Astrocyte (in vitro differentiated cells and primary cell): ENCODE data around the gene PYHIN1. TPM values are rescaled to one million over a fixed set of nuclear protein-coding genes. Genes with fewer than 3 reads are reported as not detected.
A peak's percentile ranks its signal among the peaks of the same experiment; 100 is the strongest.
"Not testable (repeated sequence)": the region's sequence is repeated elsewhere in the genome, so short reads cannot be mapped to it uniquely, and the experiment has no call there.

Source experiments
- DNase-seq: peaks from one replicate; pipeline ENCODE4 v3.0.0-alpha.2; 2010; ENCODE audit warnings: low read depth
- FAIRE-seq: peaks from 2 replicates; lab custom pipeline; 2011; peaks lifted over from hg19 to GRCh38; lab: Jason Lieb, UNC
- H2AFZ ChIP-seq: 2 replicates; pipeline ENCODE4 v1.6.0; 2012; ENCODE audit warnings: low read depth, low read length, inconsistent platforms
- H3K27ac ChIP-seq: 2 replicates; pipeline ENCODE4 v1.5.1; 2011; ENCODE audit warnings: low read depth, low read length, inconsistent platforms
- H3K27me3 ChIP-seq: 2 replicates; pipeline ENCODE4 v1.6.0; 2011; ENCODE audit warnings: low read length, inconsistent platforms; ENCODE audit not compliant: insufficient read depth
- H3K36me3 ChIP-seq: 2 replicates; pipeline ENCODE4 v1.5.1; 2011; ENCODE audit warnings: low read length, inconsistent platforms; ENCODE audit not compliant: insufficient read depth
- H3K4me1 ChIP-seq: 2 replicates; pipeline ENCODE4 v1.5.1; 2011; ENCODE audit warnings: low read length, inconsistent platforms; ENCODE audit not compliant: insufficient read depth
- H3K4me2 ChIP-seq: 2 replicates; pipeline ENCODE4 v1.6.0; 2012; ENCODE audit warnings: low read length, inconsistent platforms
- H3K4me3 ChIP-seq: 2 replicates; pipeline ENCODE4 v1.5.1; 2011; ENCODE audit warnings: low read depth, mild to moderate bottlenecking, low read length, inconsistent platforms; ENCODE audit not compliant: insufficient read depth
- H3K79me2 ChIP-seq: 2 replicates; pipeline ENCODE4 v1.6.0; 2012; ENCODE audit warnings: mild to moderate bottlenecking, low read length, inconsistent platforms; ENCODE audit not compliant: insufficient read depth
- H3K9ac ChIP-seq: 2 replicates; pipeline ENCODE4 v1.6.0; 2012; ENCODE audit warnings: mild to moderate bottlenecking, low read length, inconsistent platforms
- H3K9me3 ChIP-seq: 2 replicates; pipeline ENCODE4 v1.5.1; 2012; ENCODE audit warnings: low read depth, mild to moderate bottlenecking, low read length, inconsistent platforms; ENCODE audit not compliant: insufficient read depth
- H4K20me1 ChIP-seq: 2 replicates; pipeline ENCODE4 v1.6.0; 2012; ENCODE audit warnings: low read length, inconsistent platforms; ENCODE audit not compliant: insufficient read depth
- H3K27ac Mint-ChIP-seq: one replicate; pipeline ENCODE4 v1.8.0; 2021; ENCODE audit warnings: mild to moderate bottlenecking, mixed read lengths; ENCODE audit not compliant: unreplicated experiment
- H3K27me3 Mint-ChIP-seq: one replicate; pipeline ENCODE4 v1.8.0; 2021; ENCODE audit warnings: low read depth, mixed read lengths; ENCODE audit not compliant: unreplicated experiment
- H3K36me3 Mint-ChIP-seq: one replicate; pipeline ENCODE4 v1.8.0; 2021; ENCODE audit warnings: low read depth, mixed read lengths; ENCODE audit not compliant: unreplicated experiment
- H3K4me1 Mint-ChIP-seq: one replicate; pipeline ENCODE4 v1.8.0; 2021; ENCODE audit warnings: low read depth, mixed read lengths; ENCODE audit not compliant: unreplicated experiment
- H3K4me3 Mint-ChIP-seq: one replicate; pipeline ENCODE4 v1.8.0; 2021; ENCODE audit warnings: mild to moderate bottlenecking, moderate library complexity, mixed read lengths; ENCODE audit not compliant: unreplicated experiment
- H3K9me3 Mint-ChIP-seq: one replicate; pipeline ENCODE4 v1.8.0; 2021; ENCODE audit warnings: mild to moderate bottlenecking, mixed read lengths; ENCODE audit not compliant: unreplicated experiment
- EZH2 ChIP-seq: IDR thresholded peaks from 2 replicates; pipeline ENCODE4 v1.6.1; 2012; ENCODE audit warnings: mild to moderate bottlenecking, low read length, inconsistent platforms; ENCODE audit not compliant: insufficient read depth
- total RNA-seq: library from RNA; stranded (reverse); gene quantifications from 2 replicates; pipeline ENCODE4 v1.2.1, GENCODE V29; 2021
- TF ChIP-seq, protein P1 (sequence below): IDR thresholded peaks from 2 replicates; pipeline ENCODE4 v1.5.1; 2011; ENCODE audit warnings: low read depth, mild to moderate bottlenecking, inconsistent platforms, low read length, moderate library complexity; ENCODE audit not compliant: insufficient read depth

The PYHIN1 gene
- total RNA-seq, 1 donor from 2014 or later = not detected

DNA sequence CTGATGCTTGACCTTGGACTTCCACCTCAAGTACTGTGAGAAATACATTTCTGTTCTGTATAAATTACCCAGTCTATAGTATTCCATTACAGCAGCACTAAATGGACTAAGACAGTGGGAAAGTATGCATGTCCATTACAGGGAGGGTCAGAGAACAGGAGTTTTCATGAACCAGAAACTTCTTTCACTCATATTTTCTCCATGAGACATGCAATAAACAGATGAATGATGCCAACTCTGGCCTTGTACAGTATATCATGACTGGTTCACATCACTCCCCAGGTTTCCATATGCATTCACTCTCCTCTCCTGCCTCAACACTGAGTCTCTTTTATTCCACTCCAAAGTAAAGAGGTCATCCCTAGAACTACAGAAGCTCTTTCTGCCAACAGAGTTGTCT lies 73.8 kb downstream of the PYHIN1 start:
- Histone ChIP-seq H3K79me2 (peaks cover 2% of the 10 kb centered on the region), H3K27me3 (no peaks in the 10 kb centered on the region), H3K4me2 (no peak overlapping the region), H3K9me3 (no peaks in the 10 kb centered on the region), H2AFZ (no peak overlapping the region), H3K4me1 (peaks cover 21% of the 10 kb centered on the region), H3K27ac (no peak overlapping the region), H3K4me3 (no peak overlapping the region), H3K36me3 (no peaks in the 10 kb centered on the region), H3K9ac (no peak overlapping the region), H4K20me1 (no peaks in the 10 kb centered on the region)
- Mint-ChIP-seq H3K27me3 (no peaks in the 10 kb centered on the region), H3K36me3 (no peaks in the 10 kb centered on the region), H3K4me1 (peaks cover 9% of the 10 kb centered on the region), H3K9me3 (no peaks in the 10 kb centered on the region), H3K27ac (no peak overlapping the region), H3K4me3 (no peak overlapping the region)
- DNase-seq (no peak), FAIRE-seq (no peak)
- TF ChIP-seq, protein P1, sequence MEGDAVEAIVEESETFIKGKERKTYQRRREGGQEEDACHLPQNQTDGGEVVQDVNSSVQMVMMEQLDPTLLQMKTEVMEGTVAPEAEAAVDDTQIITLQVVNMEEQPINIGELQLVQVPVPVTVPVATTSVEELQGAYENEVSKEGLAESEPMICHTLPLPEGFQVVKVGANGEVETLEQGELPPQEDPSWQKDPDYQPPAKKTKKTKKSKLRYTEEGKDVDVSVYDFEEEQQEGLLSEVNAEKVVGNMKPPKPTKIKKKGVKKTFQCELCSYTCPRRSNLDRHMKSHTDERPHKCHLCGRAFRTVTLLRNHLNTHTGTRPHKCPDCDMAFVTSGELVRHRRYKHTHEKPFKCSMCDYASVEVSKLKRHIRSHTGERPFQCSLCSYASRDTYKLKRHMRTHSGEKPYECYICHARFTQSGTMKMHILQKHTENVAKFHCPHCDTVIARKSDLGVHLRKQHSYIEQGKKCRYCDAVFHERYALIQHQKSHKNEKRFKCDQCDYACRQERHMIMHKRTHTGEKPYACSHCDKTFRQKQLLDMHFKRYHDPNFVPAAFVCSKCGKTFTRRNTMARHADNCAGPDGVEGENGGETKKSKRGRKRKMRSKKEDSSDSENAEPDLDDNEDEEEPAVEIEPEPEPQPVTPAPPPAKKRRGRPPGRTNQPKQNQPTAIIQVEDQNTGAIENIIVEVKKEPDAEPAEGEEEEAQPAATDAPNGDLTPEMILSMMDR = no peak
- no peak for TF ChIP-seq EZH2

DNA sequence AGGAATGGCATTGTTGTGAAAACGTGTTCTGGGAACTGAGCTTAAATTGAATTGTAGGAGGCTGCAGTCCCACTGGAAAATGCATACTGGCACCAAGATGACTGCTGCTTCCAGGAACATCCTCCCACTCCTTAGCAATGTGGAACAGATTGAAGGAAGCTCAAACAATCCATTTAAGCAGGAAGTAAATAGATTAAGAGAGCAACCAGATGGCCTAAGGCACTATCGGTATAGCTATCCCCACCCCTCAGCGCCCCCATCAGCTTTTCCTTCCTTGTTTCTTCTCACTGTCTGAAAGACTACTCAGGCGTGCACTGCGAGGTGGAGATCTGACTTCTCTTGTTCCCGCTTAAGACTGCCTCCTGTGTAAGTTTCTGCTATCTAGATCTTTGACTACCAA lies 74.3 kb downstream of the PYHIN1 start:
- FAIRE-seq (no peak), DNase-seq (peak; percentile 37)
- Mint-ChIP-seq H3K4me3 (no peak overlapping the region), H3K27ac (peak overlapping the region; percentile 48), H3K36me3 (no peaks in the 10 kb centered on the region), H3K4me1 (peaks cover 7% of the 10 kb centered on the region), H3K27me3 (no peaks in the 10 kb centered on the region), H3K9me3 (no peaks in the 10 kb centered on the region)
- H2AFZ ChIP-seq = peak overlapping the region; percentile 19
- H3K4me3 ChIP-seq = no peak overlapping the region
- H4K20me1 ChIP-seq = no peaks in the 10 kb centered on the region
- H3K4me2 ChIP-seq = no peak overlapping the region
- peaks cover 7% of the 10 kb centered on the region for H3K79me2 ChIP-seq
- no peak overlapping the region for H3K9ac ChIP-seq
- no peaks in the 10 kb centered on the region for H3K27me3 ChIP-seq
- H3K4me1 ChIP-seq = peaks cover 16% of the 10 kb centered on the region
- H3K27ac ChIP-seq = no peak overlapping the region
- TF ChIP-seq, protein P1 = no peak
- no peak for TF ChIP-seq EZH2
- no peaks in the 10 kb centered on the region for H3K36me3 ChIP-seq
- no peaks in the 10 kb centered on the region for H3K9me3 ChIP-seq

DNA sequence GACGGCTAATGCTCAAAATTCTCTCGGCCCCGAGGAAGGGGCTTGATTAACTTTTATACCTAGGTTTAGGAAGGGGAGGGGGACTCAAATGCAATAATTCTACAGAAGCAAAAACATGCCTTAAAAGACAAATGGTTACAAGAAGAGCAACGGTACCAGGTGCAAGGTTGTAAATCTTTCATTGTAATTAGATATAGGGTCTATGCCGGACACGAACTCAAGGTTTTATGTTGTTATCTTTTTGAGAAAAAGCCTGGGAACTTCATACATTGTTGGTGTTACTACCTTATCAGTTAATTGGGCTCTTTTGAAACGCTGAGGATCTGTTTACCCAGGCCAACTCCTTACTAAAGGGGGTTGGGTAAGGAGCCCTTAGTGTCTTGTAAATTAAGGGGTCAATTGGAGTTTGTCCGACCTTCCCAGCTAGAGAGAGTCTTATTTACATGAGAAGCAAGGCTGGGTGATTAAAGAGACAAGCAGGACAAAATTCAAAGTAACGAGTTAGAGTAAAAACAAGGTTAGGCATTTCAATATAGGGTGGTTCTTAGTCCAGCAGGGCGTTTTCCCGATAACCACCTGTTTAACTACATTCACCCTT lies 75.0 kb downstream of the PYHIN1 start:
- H3K27ac Mint-ChIP-seq, H3K4me1 Mint-ChIP-seq, H3K27me3 ChIP-seq, H3K9me3 Mint-ChIP-seq, DNase-seq, H3K9me3 ChIP-seq, H3K4me3 Mint-ChIP-seq, H2AFZ ChIP-seq, H3K4me2 ChIP-seq, H3K36me3 Mint-ChIP-seq, H3K36me3 ChIP-seq, H3K9ac ChIP-seq, H4K20me1 ChIP-seq, H3K27ac ChIP-seq, FAIRE-seq, H3K27me3 Mint-ChIP-seq, H3K4me3 ChIP-seq: not testable (repeated sequence)
- peaks cover 11% of the 10 kb centered on the region for H3K4me1 ChIP-seq
- H3K79me2 ChIP-seq = peaks cover 13% of the 10 kb centered on the region
